ENCODE measurements around the gene WDR12. TPM values are rescaled to one million over a fixed set of nuclear protein-coding genes. Genes with fewer than 3 reads are reported as not detected.

Gene WDR12
- total and polyA plus RNA-seq, 2 of the 4 experiments (the other 2 are of a cell fraction), result 8.6 to 17.0 TPM

- POLR2A ChIA-PET (ENCODE audit: unreplicated experiment), result no interaction called here
- Histone ChIP-seq H2AK5ac (ENCODE audit: low read depth, low read length) (no peak overlapping the region), H2AFZ (replicated peaks; ENCODE audit: low read length, poor library complexity) (no peak overlapping the region), H3K4me2 (ENCODE audit: low read depth, low read length) (no peak overlapping the region), H3K23ac (ENCODE audit: low read depth, low read length) (no peak overlapping the region), H2BK20ac (ENCODE audit: low read depth, low read length) (no peak overlapping the region), H3K4ac (ENCODE audit: low read depth, low read length) (no peak overlapping the region), H3K4me3 (ENCODE audit: insufficient read depth, low read depth, low read length) (no peak overlapping the region), H3K27ac (ENCODE audit: insufficient read depth, low read length) (no peak overlapping the region), H3K18ac (ENCODE audit: low read depth, low read length) (no peak overlapping the region), H3K56ac (ENCODE audit: extremely low read depth, insufficient read depth, low read length) (no peak overlapping the region), H3K9me1 (ENCODE audit: insufficient read depth, low read length) (peaks cover 12% of the 10 kb centered on the region; the same call in 1 of the 2 replicates), H3K9me3 (ENCODE audit: control insufficient read depth, insufficient read depth, low read length) (no peaks in the 10 kb centered on the region), H3K36me3 (ENCODE audit: control insufficient read depth, insufficient read depth, low read length) (peaks cover 7% of the 10 kb centered on the region; the same call in 1 of the 2 replicates), H2AK9ac (replicated peaks; ENCODE audit: low read depth, low read length, poor library complexity) (no peak overlapping the region), H4K91ac (ENCODE audit: insufficient read depth, low read depth, low read length) (no peak overlapping the region), H3K79me1 (ENCODE audit: low read depth in 1 of 2, low read length in 2 of 2) (peaks cover 0 to 5% of the 10 kb centered on the region in 2 experiments; a peak in 1 of 4 replicates), H3K4me1 (ENCODE audit: control insufficient read depth, insufficient read depth, low read length) (0 out of 2 replicates have a peak, but pooled peaks cover 1% of the 10 kb centered on the region), H3K9ac (ENCODE audit: low read depth, low read length) (no peak overlapping the region), H2BK120ac (ENCODE audit: low read depth, low read length) (no peak overlapping the region), H2BK15ac (ENCODE audit: low read depth, low read length) (no peak overlapping the region), H4K20me1 (ENCODE audit: insufficient read depth, low read length) (no peaks in the 10 kb centered on the region), H2BK5ac (ENCODE audit: low read depth, low read length, poor library complexity, severe bottlenecking) (no peak overlapping the region), H3K14ac (replicated peaks; ENCODE audit: low read depth, low read length) (no peak overlapping the region), H4K8ac (ENCODE audit: low read depth in 2 of 2, low read length in 2 of 2) (no peak overlapping the region), H3K27me3 (ENCODE audit: control insufficient read depth, insufficient read depth, low read length) (no peaks in the 10 kb centered on the region), H4K5ac (ENCODE audit: low read depth, low read length) (no peak overlapping the region)
- no peak for DNase-seq
- dilution Hi-C loops (cut with HindIII; ENCODE audit: low sequenced_read_pairs, unreplicated experiment), result no loop called here
- intact Hi-C loops (cut with micrococcal nuclease), result no loop called here
- in situ Hi-C loops (cut with MboI; ENCODE audit: low sequenced_read_pairs), result no loop called here
- ATAC-seq (ENCODE audit: low read depth), result no peak
- TF ChIP-seq MAZ (IDR thresholded peaks at IDR 0.05; ENCODE audit: borderline replicate concordance, low read depth, low read length) (no peak), USF2 (IDR thresholded peaks at IDR 0.05; ENCODE audit: low read depth, low read length) (no peak), CTCF (conservative IDR thresholded peaks at IDR 0.05; ENCODE audit: low read depth, low read length) (no peak), SMC3 (IDR thresholded peaks at IDR 0.05; ENCODE audit: low read depth, low read length) (no peak)
- no TSS peak for BruUV-seq (replicated peaks)
- CTCF ChIA-PET, result no interaction called here
- no CpG with 5 or more reads among the region's 2 CpGs for WGBS, 2 experiments (ENCODE audit: extremely low coverage in 2 of 2, insufficient read length in 1 of 2)
These were observed 23.0 kb upstream of the WDR12 start for GRCh38 chr2:202934456-202934855.
